GM18511 (cell line): ENCODE measurements around the gene AASDH.

Experiments used
- ATAC-seq: cut with Tn5 transposase; IDR thresholded peaks from one replicate; pipeline ENCODE4 v1.9.1; 2021; ENCODE audit warnings: mild to moderate bottlenecking, moderate library complexity; ENCODE audit not compliant: unreplicated experiment

AASDH gene, protein sequence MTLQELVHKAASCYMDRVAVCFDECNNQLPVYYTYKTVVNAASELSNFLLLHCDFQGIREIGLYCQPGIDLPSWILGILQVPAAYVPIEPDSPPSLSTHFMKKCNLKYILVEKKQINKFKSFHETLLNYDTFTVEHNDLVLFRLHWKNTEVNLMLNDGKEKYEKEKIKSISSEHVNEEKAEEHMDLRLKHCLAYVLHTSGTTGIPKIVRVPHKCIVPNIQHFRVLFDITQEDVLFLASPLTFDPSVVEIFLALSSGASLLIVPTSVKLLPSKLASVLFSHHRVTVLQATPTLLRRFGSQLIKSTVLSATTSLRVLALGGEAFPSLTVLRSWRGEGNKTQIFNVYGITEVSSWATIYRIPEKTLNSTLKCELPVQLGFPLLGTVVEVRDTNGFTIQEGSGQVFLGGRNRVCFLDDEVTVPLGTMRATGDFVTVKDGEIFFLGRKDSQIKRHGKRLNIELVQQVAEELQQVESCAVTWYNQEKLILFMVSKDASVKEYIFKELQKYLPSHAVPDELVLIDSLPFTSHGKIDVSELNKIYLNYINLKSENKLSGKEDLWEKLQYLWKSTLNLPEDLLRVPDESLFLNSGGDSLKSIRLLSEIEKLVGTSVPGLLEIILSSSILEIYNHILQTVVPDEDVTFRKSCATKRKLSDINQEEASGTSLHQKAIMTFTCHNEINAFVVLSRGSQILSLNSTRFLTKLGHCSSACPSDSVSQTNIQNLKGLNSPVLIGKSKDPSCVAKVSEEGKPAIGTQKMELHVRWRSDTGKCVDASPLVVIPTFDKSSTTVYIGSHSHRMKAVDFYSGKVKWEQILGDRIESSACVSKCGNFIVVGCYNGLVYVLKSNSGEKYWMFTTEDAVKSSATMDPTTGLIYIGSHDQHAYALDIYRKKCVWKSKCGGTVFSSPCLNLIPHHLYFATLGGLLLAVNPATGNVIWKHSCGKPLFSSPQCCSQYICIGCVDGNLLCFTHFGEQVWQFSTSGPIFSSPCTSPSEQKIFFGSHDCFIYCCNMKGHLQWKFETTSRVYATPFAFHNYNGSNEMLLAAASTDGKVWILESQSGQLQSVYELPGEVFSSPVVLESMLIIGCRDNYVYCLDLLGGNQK

DNA sequence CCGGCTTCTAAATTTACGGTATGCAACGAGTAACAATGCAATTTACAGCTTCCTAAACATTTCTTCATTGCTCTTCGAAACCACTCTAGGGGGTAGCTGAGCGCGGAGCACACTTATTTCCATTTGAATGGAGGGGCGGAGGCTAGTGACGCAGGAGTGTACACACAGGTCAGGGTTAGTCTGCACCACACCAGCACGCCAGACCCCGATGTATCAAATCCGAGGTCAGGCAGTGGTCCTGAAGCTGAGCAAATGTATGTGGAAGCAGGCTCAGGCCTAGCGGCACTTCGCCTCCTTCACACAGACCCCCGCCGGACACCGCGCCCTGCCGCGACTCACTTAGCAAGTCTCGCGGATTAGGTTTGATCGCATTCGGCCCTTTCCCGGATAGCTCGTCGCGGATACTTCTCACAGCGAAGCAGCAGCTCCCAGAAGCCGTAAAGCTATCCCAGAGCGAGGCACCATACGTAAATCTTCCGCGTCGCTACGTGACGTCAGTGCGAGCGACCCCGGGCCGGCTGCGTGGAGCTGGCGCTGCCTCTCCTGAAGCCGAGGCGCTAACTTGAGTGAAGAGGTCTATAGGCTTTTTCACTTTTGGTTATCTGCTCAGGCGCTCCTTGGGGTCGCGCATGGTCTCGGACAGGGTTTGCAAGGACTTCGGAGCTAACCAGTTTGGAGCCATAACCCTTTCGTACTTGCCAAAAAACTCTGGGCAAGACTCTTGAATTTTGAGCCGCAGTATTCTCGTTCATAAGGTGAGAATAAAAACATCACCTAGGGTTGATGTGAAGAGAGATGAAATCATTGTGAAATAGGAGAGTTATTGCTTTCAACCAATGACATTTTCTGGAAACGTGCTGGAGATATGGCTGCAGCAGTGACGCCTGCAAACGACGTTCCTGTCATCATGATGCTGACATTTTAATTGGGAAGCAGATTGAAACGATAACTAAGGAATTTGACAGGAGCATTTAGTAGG is at the start of gene AASDH:
AASDH (minus strand) TSS at position 469 of the 979 bp plus-strand sequence. CDS start 3,192 bp downstream, outside the sequence.
- peak; percentile 95 for ATAC-seq

DNA sequence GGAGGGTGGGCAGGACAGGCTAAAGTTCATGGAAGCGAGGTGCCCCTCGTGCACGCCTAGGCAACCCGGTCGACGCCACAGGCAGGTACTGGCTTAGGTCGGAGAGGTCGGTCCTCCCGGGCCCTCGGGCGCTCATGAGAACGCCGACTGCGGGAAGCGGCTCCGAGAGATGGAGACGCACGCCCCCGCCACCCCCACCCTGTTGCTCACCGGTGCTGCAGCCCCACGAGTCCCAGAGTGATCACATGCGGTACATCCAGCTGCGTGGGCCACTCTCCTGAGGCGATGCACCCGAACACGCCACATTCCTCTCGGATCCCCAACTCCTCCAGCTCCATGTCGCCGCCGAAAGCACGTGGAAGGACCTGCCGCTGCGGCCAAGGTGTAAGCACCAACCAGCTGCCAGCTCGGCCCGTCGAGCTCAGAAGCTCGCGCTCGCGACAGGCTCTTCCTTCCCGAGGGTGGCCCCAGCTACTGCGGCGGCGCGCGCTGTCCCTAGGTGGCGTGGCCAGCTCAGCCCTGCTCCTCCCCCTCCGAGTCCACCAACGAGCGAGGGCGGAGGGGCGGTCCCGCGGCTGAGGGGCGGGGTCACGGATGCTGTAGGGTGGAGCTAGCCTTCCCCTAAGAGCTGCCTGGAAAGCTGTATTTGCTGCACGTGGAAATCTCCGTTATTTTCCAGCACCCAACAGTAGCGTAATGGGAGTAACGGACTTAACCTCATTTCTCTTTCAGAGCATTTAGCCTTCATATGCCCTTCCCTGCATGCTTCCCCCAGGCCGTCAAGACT is 48.0 kb upstream of the AASDH start, which contains the start of gene PPAT:
PPAT (minus strand) TSS at position 476 of the 787 bp plus-strand sequence; CDS start at position 338, 138 bp downstream.
- ATAC-seq = peak; percentile 81

DNA sequence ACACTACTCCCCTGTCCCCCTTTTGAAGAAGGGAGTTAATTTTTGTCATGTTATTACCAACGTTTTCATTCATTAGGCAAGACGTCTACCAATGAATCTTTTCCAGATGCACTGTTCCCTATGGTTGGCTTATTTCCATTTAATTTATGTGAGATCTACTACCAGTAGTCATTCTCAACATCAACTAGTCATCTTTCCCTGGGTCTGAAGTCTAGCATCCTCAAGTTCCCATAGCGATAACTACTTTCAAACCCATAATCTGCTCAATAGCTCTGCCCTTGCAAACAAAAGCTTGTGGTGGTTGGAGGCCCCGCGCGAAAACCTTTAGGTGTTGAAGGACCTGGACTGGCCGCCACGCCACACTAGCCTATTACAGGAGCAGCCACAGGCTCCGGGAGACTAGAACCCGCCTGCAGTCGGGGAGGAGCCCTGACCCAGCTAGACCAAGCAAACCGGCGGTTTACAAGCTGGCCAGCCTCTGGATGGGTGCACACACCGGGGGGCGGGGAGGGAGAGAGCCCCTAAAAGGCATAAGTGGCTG is 47.4 kb upstream of the AASDH start:
- ATAC-seq = peak; percentile 25

DNA sequence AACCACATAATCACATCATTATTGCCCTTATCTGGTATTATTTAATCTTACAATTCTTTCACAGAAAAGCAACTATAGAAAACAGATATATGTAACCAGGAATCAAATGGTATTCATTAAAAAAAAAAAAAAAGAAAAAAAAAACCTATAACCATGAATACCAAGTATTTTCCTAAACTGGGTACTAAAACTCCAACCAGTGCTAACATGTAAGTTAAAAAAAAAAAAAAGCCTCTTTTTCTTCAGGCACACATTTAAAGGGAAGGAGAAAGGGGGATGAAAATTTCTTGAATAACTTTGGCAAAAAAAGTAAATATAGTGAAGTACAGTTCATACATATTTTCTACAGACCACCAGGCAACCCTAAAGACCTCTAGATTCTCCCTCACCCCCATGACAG is 46.0 kb upstream of the AASDH start:
- ATAC-seq = no peak

DNA sequence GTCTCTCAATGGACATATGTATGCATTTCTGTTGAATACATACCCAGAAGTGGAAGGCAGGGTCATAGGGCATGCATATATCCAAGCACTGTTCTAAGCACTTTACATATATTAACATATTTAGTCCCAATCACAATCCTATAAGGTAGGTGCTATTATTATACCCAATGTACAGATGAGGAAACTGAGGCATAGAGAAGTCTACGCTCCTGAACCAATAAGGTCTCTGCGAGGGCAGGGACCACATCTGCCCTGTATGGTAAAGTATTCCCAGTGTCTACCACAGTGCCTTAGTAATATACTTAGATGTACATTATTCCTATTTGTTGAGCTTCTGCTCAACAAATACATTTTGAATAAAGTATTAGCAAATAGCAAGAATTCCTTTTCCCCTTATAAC is 42.9 kb upstream of the AASDH start:
- ATAC-seq = no peak

DNA sequence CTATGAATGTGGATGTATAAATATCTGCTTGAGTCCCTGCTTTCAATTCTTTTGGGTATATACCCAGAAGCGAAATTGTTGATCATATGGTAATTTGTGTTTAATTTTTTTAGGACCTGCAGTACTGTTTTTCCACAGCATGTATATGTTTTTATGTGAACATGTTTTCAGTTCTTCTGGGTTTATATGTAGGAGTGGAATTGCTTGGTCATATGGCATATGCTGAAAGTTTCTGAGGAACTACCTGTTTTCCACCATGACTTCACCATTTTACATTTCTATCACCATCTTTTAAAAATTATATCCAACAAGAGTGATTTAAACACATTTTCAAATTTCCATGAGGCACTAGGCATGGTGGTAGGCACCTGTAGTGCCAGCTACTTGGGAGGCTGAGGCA is 39.9 kb upstream of the AASDH start:
- no peak for ATAC-seq

DNA sequence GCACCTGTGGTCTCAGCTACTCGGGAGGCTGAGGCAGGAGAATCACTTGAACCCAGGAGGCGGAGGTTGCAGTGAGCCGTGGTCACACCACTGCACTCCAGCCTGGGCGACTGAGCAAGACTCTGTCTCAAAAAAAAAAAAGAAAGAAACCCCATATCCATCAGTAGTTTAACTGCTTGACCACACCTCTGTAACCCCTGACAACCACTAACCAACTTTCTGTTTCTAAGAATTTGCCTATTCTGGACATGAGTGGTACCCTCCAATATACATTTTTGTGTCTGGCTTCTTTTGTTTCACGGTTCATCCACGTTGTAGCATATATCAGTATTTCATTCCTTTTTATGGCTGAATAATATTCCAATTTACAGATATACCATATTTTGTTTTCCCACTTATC is 39.0 kb upstream of the AASDH start:
- ATAC-seq = peak; percentile 84

DNA sequence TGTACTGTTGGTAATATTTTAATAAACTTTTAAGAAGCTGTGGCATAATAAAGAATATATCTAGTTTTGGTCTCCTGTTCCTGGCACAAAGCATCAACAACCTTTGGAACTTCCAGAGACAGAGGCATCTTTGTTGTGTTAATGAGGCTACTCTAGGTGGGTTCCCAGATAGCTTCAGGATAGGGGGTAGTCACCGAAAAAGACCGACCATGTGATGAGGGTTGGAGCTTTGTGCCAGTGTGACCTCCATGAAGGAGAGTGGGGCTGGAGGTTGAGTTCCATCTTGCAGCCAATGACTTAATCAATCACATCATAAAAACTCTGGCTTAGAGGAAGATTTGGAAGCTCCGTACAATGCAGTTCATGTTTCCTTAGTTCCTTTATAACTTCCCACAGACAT is 38.2 kb upstream of the AASDH start:
- no peak for ATAC-seq

DNA sequence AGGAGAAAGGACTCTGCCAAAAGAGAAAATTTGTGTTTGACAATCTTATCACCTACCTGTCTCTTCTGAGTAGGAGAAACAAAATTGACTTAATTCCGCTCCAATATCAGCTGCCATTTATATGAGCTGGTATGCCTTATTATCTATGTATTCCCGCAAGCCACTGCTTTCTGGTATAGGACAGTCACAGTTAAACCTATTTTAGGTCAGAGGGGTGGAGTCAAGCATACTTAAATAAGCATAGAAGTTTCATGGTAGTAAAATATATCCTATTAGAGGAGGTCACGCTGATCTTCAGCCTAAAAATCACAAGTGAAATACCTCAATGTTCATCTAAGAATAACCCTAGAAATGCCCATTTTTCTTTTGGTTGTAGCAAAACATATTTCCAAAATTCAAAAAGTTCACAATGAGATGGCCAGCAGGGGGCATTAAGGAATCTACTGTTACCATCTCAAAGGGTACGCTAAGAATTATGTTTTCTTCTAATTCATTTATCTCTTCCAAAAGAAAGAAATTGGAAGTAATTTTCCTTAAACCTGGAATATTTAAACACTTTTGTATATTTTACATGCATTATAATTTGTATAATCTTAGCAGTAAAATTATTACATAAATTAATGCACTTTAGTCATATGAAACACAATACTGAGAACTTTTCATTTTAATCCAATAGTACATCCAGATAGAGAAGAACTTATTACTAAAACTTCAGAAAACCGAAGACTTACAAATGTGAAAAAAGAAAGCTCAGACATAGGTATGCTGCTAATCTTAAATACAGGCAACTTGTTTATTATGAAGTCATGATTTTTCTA is 37.6 kb upstream of the AASDH start:
- ATAC-seq = no peak

DNA sequence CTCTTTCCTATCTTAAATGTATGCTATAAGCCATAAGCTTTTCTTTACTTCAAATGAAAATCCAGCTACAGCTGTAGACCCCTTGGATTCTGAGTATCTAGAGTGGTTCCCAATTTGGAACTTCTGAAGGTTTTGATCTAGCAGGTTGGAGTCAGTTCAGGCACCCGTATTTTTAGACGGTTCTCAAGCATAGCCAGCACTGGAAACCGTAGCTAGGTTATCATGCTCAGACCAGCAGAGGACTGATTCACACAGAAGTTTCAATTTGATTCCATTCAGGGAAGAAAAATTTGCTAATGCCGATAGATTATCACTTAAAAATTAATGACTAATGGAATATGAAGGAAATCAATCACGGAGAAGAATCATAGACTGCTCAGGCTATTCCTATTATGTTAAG is 36.9 kb upstream of the AASDH start:
- ATAC-seq = no peak

DNA sequence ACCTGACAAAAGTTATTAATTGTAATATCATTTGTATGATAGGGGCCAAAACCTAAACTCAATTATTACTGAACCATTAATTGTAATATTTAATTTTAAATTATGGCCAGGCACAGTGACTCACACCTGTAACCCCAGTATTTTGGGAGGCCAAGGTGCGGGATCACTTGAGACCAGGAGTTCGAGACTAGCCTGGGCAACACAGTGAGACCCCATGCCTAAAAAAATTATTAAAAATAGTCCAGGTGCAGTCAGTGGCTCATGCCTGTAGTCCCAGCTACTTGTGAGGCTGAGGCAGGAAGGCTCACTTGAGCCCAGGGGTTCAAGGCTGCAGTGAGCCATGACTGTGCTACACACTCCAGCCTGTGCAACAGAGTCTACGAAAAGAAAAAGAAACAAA is 30.1 kb upstream of the AASDH start:
- ATAC-seq = no peak

DNA sequence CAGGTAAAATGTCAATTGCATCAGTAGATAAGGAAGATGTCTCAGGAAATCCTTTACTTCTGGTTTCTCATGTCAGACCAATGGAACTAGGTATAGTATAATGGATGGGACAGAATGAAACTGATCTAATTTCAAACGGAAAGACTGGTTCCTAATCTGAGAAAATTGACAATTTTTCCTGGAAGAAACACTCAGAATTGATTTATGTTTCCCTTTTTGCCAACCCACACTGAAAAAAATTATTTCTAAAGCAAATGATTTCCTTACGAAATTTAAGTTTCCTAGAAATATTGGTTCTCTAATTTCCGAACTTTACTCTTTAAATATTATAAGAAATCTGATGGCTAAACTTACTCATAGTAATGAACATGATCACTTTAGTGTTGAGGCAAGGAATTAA is 29.1 kb upstream of the AASDH start:
- ATAC-seq = no peak

DNA sequence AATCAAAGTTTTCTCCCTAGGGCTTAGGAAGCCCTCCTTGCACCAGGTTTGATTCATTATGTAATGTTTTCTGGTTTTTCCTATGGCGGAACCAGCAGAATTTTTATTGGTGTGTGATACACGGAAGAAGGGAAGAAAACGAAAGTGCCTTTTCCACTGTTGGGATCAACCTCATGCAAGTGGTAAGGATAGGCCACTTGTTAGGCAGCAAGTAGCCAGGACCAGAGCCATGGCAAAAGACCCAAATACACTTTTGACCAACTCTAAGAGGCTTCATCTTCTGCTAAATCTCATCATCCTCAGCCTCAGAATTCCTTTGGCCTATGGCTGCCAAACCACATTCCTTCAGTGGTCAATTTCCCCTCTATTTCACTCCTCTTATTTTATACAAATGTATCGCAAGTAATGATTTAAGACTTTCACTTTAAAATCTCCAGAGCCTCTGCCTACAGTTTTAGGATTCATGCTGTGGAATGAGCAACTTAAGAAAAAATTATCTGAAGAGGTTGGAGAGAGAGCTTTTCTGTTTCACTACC is 26.9 kb upstream of the AASDH start:
- ATAC-seq = no peak

DNA sequence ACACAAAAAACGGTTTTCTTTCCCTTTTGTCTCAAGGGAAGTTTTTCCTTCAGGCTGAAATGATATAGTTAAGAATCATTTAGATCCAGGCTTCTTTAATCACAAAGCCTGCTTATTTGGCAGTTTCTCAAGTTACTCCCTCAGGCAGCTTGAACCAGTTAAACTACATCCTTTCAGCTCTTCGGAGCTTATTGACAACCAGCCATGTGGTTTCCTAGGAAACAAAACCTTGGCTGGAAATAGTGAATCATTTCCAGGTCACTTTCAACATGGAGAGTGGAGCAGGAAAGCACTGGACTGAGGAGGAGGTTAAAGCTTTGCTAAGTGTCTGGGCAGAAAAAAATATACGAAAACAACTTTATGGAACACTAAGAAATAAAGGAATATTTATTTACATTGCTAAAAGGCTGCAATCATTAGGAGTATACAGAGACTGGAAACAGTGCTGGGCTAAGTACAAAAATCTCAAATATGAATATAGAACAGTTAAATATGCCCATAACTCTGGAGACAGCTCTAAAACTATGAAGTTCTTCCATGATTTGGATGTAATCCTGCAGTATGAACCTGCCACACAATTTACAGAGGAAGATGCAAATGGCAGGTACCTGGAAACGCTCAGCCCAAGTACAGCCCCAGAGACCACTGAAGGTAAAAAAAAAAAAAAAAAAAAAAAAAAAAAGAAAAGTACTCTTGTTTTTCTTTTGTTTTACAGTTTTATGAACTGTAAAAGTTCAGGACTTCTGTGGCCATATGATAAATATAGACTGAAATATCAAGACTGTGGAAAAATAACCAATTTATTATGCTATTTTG is 23.2 kb upstream of the AASDH start:
- ATAC-seq = peak; percentile 44

DNA sequence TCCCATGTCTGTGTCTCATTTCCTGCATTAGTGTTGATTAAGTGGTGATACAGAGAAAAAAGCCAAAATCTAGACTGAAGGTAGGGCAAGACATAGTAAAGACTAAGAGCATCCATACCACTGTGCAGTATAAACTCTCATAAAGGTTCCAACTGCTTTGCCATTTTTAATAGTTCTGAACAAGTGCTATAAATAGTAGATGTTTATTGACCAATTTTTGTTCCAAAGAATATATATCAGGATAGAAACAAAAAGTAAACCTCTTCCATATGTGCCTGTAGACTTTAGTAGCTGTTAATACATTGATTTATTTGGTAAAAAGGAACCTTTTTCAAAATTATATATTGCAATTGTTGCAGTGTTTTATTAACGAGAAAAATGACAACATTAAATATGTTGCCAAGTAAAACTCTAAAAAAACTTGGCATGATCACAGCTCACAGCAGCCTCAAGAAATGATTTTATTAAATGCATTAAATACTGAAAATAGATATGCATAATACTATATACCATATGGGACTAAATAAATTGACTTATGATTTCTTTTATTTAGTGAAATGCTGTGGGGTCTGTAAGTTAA is 22.3 kb upstream of the AASDH start:
- ATAC-seq = no peak

DNA sequence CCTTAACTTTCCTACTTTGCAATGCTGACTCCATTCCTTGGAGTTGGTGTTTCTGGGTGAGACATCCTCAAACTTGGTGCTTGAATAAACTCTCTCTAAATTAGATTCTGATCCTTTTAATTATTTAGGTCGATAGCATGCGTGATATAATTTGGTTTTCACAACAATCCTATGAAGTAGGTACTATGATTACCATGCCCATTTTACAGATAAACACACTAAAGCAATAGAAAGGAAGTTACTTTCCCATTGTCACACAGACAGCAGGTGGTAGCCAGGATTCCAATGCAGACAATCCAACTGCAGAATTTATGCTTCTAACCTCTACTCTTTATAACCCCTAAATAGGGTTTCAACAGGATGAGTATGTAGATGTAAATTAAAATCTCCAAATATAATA is 21.7 kb upstream of the AASDH start:
- ATAC-seq = no peak

DNA sequence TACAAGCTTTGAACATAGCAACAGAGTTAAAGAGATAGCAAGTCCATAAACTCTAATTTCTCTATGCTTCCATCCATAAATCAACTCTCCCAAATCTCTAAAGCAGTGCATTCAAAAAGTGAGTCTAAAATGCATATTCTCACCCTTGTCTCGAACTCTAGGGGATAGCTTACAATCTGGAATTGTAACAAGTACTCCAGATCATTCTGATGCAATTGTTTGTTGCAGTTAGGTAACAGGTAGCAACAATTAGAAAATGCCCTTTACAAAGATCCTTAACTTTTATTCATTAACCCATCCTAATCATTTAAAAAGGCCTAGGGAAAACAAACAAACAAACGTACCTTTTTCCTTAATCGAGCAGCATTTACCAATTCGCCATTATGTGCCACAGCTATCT is 18.9 kb upstream of the AASDH start:
- ATAC-seq = no peak
